PC-3 (cell line): Measurements from ENCODE around the gene DNAH2.

Experiments used
- EZH2phosphoT487 ChIP-seq: fragments of 300-600 bp; sonication (generic); IDR thresholded peaks from 2 replicates; pipeline ENCODE4 v1.6.1; 2018; ENCODE audit warnings: mild to moderate bottlenecking, antibody characterized with exemption, low read length, borderline replicate concordance
- TF ChIP-seq, protein P1 (sequence below): fragments of 300-600 bp; sonication (generic); conservative IDR thresholded peaks from 2 replicates; pipeline ENCODE4 v1.5.1; 2017; ENCODE audit warnings: antibody characterized with exemption, low read depth, mild to moderate bottlenecking, low read length

DNA sequence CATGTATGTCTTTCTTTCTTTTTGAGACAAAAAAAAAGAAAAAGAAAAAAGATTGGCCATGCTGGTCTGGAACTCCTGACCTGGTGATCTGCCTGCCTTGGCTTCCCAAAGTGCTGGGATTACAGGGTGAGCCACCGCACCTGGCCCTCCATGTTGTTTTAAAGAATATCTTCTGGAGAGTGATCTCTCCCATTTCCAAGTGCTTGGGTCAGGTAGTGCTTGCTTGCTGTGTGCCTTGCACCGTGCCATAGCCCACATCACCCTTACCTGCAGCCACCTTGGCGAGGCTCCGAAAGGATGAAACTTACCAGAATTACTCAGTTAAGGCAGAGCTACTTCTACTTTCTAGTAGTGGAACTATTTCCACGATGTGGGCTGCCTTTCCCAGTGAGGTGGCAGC is 97.4 kb downstream of the DNAH2 start:
- TF ChIP-seq, protein P1, sequence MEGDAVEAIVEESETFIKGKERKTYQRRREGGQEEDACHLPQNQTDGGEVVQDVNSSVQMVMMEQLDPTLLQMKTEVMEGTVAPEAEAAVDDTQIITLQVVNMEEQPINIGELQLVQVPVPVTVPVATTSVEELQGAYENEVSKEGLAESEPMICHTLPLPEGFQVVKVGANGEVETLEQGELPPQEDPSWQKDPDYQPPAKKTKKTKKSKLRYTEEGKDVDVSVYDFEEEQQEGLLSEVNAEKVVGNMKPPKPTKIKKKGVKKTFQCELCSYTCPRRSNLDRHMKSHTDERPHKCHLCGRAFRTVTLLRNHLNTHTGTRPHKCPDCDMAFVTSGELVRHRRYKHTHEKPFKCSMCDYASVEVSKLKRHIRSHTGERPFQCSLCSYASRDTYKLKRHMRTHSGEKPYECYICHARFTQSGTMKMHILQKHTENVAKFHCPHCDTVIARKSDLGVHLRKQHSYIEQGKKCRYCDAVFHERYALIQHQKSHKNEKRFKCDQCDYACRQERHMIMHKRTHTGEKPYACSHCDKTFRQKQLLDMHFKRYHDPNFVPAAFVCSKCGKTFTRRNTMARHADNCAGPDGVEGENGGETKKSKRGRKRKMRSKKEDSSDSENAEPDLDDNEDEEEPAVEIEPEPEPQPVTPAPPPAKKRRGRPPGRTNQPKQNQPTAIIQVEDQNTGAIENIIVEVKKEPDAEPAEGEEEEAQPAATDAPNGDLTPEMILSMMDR = no peak
- no peak for TF ChIP-seq EZH2phosphoT487
